ENCODE measurements around the gene RANBP3. TPM values are rescaled to one million over a fixed set of nuclear protein-coding genes. Genes with fewer than 3 reads are reported as not detected.

Gene RANBP3
- total RNA-seq, 4 donors from 2014 or later: 37.4 to 74.3 (median 61.3) TPM

- H3K36me3 ChIP-seq: peaks cover 0 to 99% of the 10 kb centered on the region in 2 donors
- intact Hi-C loops (cut with DNase I; ENCODE audit: low total_unique reads) (no loop called here), in situ Hi-C loops (cut with MboI; ENCODE audit: low sequenced_read_pairs in 4 of 4) (no loop called here)
- no peaks in the 10 kb centered on the region for H3K27me3 ChIP-seq
- no peaks in the 10 kb centered on the region for H3K9me3 ChIP-seq
- H3K4me3 ChIP-seq: no peak overlapping the region
- peaks cover 9 to 19% of the 10 kb centered on the region in 2 donors for H3K4me1 ChIP-seq
- ATAC-seq (no peak), DNase-seq (no peak)
- TF ChIP-seq POLR2A (IDR thresholded peaks at IDR 0.05) (no peak), CTCF (IDR thresholded peaks at IDR 0.05 in 4 of 5, conservative IDR thresholded peaks at IDR 0.05 in 1 of 5) (no peak)
- peak overlapping the region in 3 of 4 donors; percentile 23 to 68 (median 52) for H3K27ac ChIP-seq
Measured at GRCh38 chr19:5925830-5926427, 52.0 kb downstream of the RANBP3 start.

- Histone ChIP-seq H3K27me3 (no peaks in the 10 kb centered on the region), H3K36me3 (peaks cover 0 to 93% of the 10 kb centered on the region in 2 donors), H3K4me1 (peaks cover 9 to 19% of the 10 kb centered on the region in 2 donors), H3K27ac (no peak overlapping the region), H3K4me3 (no peak overlapping the region), H3K9me3 (no peaks in the 10 kb centered on the region)
- in situ Hi-C loops (cut with MboI; ENCODE audit: low sequenced_read_pairs in 4 of 4) (no loop called here), intact Hi-C loops (cut with DNase I; ENCODE audit: low total_unique reads) (no loop called here)
- ATAC-seq (no peak), DNase-seq (no peak)
- no peak for TF ChIP-seq CTCF (IDR thresholded peaks at IDR 0.05 in 4 of 5, conservative IDR thresholded peaks at IDR 0.05 in 1 of 5)
- TF ChIP-seq POLR2A (IDR thresholded peaks at IDR 0.05): no peak
Measured at GRCh38 chr19:5923356-5923755, 54.6 kb downstream of the RANBP3 start.

- Histone ChIP-seq H3K27me3 (no peaks in the 10 kb centered on the region), H3K4me3 (no peak overlapping the region), H3K27ac (no peak overlapping the region), H3K9me3 (no peaks in the 10 kb centered on the region), H3K36me3 (peaks cover 0 to 94% of the 10 kb centered on the region in 2 donors), H3K4me1 (peaks cover 3 to 13% of the 10 kb centered on the region in 2 donors)
- ATAC-seq (no peak), DNase-seq (no peak)
- TF ChIP-seq POLR2A (IDR thresholded peaks at IDR 0.05) (no peak), CTCF (IDR thresholded peaks at IDR 0.05 in 4 of 5, conservative IDR thresholded peaks at IDR 0.05 in 1 of 5) (no peak)
- intact Hi-C loops (cut with DNase I; ENCODE audit: low total_unique reads): no loop called here
- in situ Hi-C loops (cut with MboI; ENCODE audit: low sequenced_read_pairs in 4 of 4): no loop called here
Measured at GRCh38 chr19:5922161-5922545, 55.8 kb downstream of the RANBP3 start.

GRCh38 chr19:5921516-5922160 is 56.3 kb downstream of the RANBP3 start:
- TF ChIP-seq CTCF (IDR thresholded peaks at IDR 0.05 in 4 of 5, conservative IDR thresholded peaks at IDR 0.05 in 1 of 5) (no peak), POLR2A (IDR thresholded peaks at IDR 0.05) (no peak)
- intact Hi-C loops (cut with DNase I; ENCODE audit: low total_unique reads): no loop called here

More at GRCh38 chr19:5921516-5922160, 56.3 kb downstream of the RANBP3 start:
- DNase-seq (no peak), ATAC-seq (no peak)
- Histone ChIP-seq H3K4me1 (peaks cover 0 to 7% of the 10 kb centered on the region in 2 donors), H3K27ac (no peak overlapping the region), H3K4me3 (no peak overlapping the region), H3K27me3 (no peaks in the 10 kb centered on the region), H3K36me3 (peaks cover 0 to 94% of the 10 kb centered on the region in 2 donors), H3K9me3 (no peaks in the 10 kb centered on the region)
- in situ Hi-C loops (cut with MboI; ENCODE audit: low sequenced_read_pairs in 4 of 4): no loop called here

Data from gastrocnemius medialis (tissue), 4 donors.